Mesodermal cell (in vitro differentiated cells): ENCODE results near the gene SLC30A9.

Experiments used
- H3K27ac ChIP-seq: 2 replicates; pipeline ENCODE4 v1.7.0; 2013; ENCODE audit warnings: mild to moderate bottlenecking, low read depth, low read length, moderate library complexity; ENCODE audit not compliant: severe bottlenecking
- H3K36me3 ChIP-seq: 2 replicates; pipeline ENCODE4 v1.7.1; 2013; ENCODE audit warnings: mild to moderate bottlenecking, low read length, moderate library complexity; ENCODE audit not compliant: control insufficient read depth, insufficient read depth
- H3K4me1 ChIP-seq: one replicate; pipeline ENCODE4 v1.7.1; 2013; ENCODE audit warnings: mild to moderate bottlenecking, low read length; ENCODE audit not compliant: insufficient read depth, control insufficient read depth, poor library complexity, severe bottlenecking
- H3K4me3 ChIP-seq: 2 replicates; pipeline ENCODE4 v1.7.0; 2013; ENCODE audit warnings: low read length, control low read depth, mild to moderate bottlenecking; ENCODE audit not compliant: insufficient read depth, poor library complexity, severe bottlenecking; ENCODE audit errors: extremely low read depth
- H3K9me3 ChIP-seq: 2 replicates; pipeline ENCODE4 v1.7.1; 2013; ENCODE audit warnings: mild to moderate bottlenecking, low read length, moderate library complexity; ENCODE audit not compliant: control insufficient read depth
- WGBS, 2 experiments: methylation state at CpG; one replicate each; pipeline ENCODE4 v1.1.5; 2013; ENCODE audit warnings: missing lambda C conversion rate in 2 of 2; ENCODE audit not compliant: insufficient coverage in 2 of 2; 5-methylcytosine and 5-hydroxymethylcytosine counted together

SLC30A9 gene

GRCh38 chr4:42080306-42080705 is 90.0 kb downstream of the SLC30A9 start:
- H3K4me1 ChIP-seq, result no peaks in the 10 kb centered on the region
- H3K36me3 ChIP-seq, result peaks cover 10% of the 10 kb centered on the region
- 93 to 100% methylated on average over 2 to 3 of the region's 3 CpGs for WGBS, 2 experiments
- H3K27ac ChIP-seq, result no peak overlapping the region
- no peak overlapping the region for H3K4me3 ChIP-seq
- H3K9me3 ChIP-seq, result no peaks in the 10 kb centered on the region

- Histone ChIP-seq H3K4me3 (no peak overlapping the region), H3K4me1 (no peaks in the 10 kb centered on the region), H3K27ac (no peak overlapping the region), H3K36me3 (peaks cover 5% of the 10 kb centered on the region), H3K9me3 (no peaks in the 10 kb centered on the region)
- WGBS, 2 experiments, result 100% methylated on average over 1 of the region's 1 CpG; no CpG with 5 or more reads in 1 of the 2 experiments
Measured at GRCh38 chr4:42083816-42084215, 93.5 kb downstream of the SLC30A9 start.

- Histone ChIP-seq H3K27ac (no peak overlapping the region), H3K4me1 (no peaks in the 10 kb centered on the region), H3K4me3 (no peak overlapping the region), H3K9me3 (no peaks in the 10 kb centered on the region), H3K36me3 (peaks cover 2% of the 10 kb centered on the region)
- 91% methylated on average over 3 to 5 of the region's 6 CpGs for WGBS, 2 experiments
Measured at GRCh38 chr4:42088386-42088785, 98.1 kb downstream of the SLC30A9 start.

- Histone ChIP-seq H3K4me1 (no peaks in the 10 kb centered on the region), H3K9me3 (no peaks in the 10 kb centered on the region), H3K36me3 (no peaks in the 10 kb centered on the region), H3K4me3 (no peak overlapping the region), H3K27ac (no peak overlapping the region)
- WGBS, 2 experiments, result 97 to 98% methylated on average over 5 to 6 of the region's 8 CpGs
Measured at GRCh38 chr4:42101446-42101975, 111.2 kb downstream of the SLC30A9 start.

GRCh38 chr4:42104521-42104920 is 114.2 kb downstream of the SLC30A9 start:
- H3K4me3 ChIP-seq, result no peak overlapping the region
- H3K4me1 ChIP-seq, result no peaks in the 10 kb centered on the region
- no peaks in the 10 kb centered on the region for H3K36me3 ChIP-seq
- H3K9me3 ChIP-seq, result no peaks in the 10 kb centered on the region
- WGBS, 2 experiments, result no CpG with 5 or more reads among the region's 2 CpGs
- no peak overlapping the region for H3K27ac ChIP-seq

GRCh38 chr4:42112846-42113245 is 122.5 kb downstream of the SLC30A9 start:
- Histone ChIP-seq H3K27ac (no peak overlapping the region), H3K4me1 (no peaks in the 10 kb centered on the region), H3K36me3 (no peaks in the 10 kb centered on the region), H3K9me3 (no peaks in the 10 kb centered on the region), H3K4me3 (no peak overlapping the region)
- 73 to 100% methylated on average over 1 of the region's 3 CpGs for WGBS, 2 experiments

GRCh38 chr4:42119886-42120285 is 129.6 kb downstream of the SLC30A9 start:
- Histone ChIP-seq H3K4me1 (no peaks in the 10 kb centered on the region), H3K27ac (no peak overlapping the region), H3K4me3 (no peak overlapping the region), H3K9me3 (no peaks in the 10 kb centered on the region), H3K36me3 (no peaks in the 10 kb centered on the region)
- WGBS, 2 experiments, result 78 to 79% methylated on average over 12 of the region's 12 CpGs

GRCh38 chr4:42122237-42122636 is 131.9 kb downstream of the SLC30A9 start:
- H3K4me1 ChIP-seq, result no peaks in the 10 kb centered on the region
- H3K36me3 ChIP-seq, result no peaks in the 10 kb centered on the region
- H3K9me3 ChIP-seq, result no peaks in the 10 kb centered on the region
- no peak overlapping the region for H3K27ac ChIP-seq
- 93 to 100% methylated on average over 1 to 4 of the region's 4 CpGs for WGBS, 2 experiments
- H3K4me3 ChIP-seq, result no peak overlapping the region

- H3K4me3 ChIP-seq, result no peak overlapping the region
- no peaks in the 10 kb centered on the region for H3K4me1 ChIP-seq
- no peak overlapping the region for H3K27ac ChIP-seq
- H3K9me3 ChIP-seq, result no peaks in the 10 kb centered on the region
- no CpG with 5 or more reads among the region's 2 CpGs for WGBS, 2 experiments
- no peaks in the 10 kb centered on the region for H3K36me3 ChIP-seq
Measured at GRCh38 chr4:42123071-42123644, 132.8 kb downstream of the SLC30A9 start.

- Histone ChIP-seq H3K9me3 (no peaks in the 10 kb centered on the region), H3K36me3 (no peaks in the 10 kb centered on the region), H3K4me1 (no peaks in the 10 kb centered on the region), H3K27ac (no peak overlapping the region), H3K4me3 (no peak overlapping the region)
- WGBS, 2 experiments, result 86 to 98% methylated on average over 4 to 5 of the region's 7 CpGs
Measured at GRCh38 chr4:42132099-42132498, 141.8 kb downstream of the SLC30A9 start.

GRCh38 chr4:42133006-42133405 is 142.7 kb downstream of the SLC30A9 start:
- WGBS, 2 experiments, result 88% methylated on average over 1 of the region's 1 CpG; no CpG with 5 or more reads in 1 of the 2 experiments
- no peaks in the 10 kb centered on the region for H3K4me1 ChIP-seq
- H3K9me3 ChIP-seq, result no peaks in the 10 kb centered on the region
- no peaks in the 10 kb centered on the region for H3K36me3 ChIP-seq
- no peak overlapping the region for H3K27ac ChIP-seq
- H3K4me3 ChIP-seq, result no peak overlapping the region
